HG02798 (cell line): ENCODE data around the gene C1orf115.
A peak's percentile ranks its signal among the peaks of the same experiment; 100 is the strongest.
"Not testable (repeated sequence)": the region's sequence is repeated elsewhere in the genome, so short reads cannot be mapped to it uniquely, and the experiment has no call there.

ENCODE experiments used
- ATAC-seq: cut with Tn5 transposase; IDR thresholded peaks from one replicate; pipeline ENCODE4 v1.9.1; 2021; ENCODE audit warnings: mild to moderate bottlenecking; ENCODE audit not compliant: unreplicated experiment, poor library complexity

C1orf115 gene

DNA sequence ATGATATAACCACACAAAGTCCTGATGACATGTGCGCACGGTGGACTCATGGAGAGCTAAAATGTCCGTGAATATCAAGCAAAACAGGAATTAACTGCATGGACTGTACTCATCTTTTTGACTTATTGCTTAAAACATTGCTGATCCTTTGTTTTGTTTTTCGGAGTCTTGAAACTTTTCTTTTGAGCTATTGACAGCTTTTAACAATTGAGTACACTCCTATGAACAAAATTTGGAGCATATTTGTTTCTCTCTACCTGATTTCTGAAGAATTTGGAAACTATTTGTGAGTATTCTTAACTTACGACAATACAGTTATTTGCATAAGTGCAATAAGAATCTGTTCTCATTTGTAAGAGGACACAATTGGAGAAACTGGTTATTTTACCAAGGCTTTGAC is 25.8 kb downstream of the C1orf115 start:
- ATAC-seq: not testable (repeated sequence)

DNA sequence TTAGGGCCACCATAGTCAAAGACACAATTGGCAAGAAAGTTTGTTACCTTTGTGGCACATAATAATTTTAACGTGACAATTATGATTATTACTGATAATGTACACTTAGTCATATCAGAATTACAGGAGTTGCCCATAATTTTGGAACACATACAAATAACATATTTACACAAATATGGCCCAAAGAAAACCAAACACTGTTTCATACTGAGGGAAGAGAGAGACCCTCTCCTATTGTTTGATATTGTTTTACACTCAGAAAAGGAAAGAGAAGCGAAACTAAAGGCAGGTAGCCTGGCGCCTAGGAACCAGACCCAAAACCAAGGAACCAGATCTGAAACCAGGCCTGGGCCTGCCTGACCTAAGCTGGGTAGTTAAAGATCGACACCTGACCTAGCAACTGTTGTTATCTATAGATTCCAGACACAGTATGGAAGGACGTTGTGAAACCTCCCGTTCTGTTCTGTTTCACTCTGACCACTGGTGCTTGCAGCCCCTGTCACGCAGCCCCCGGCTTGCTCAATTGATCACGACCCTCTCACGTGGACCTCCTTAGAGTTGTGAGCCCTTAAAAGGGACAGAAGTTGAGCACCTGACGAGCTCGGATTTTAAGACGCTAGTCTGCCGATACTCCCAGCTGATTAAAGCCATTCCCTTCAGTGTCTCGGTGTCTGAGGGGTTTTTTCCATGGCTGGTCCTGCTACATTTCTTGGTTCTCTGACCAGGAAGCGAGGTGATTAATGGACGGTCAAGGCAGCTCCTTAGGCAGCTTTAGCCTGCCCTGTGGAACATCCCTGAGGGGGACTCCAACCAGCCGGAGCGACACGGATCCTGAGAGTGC is 27.9 kb downstream of the C1orf115 start:
- ATAC-seq: no peak

- ATAC-seq: not testable (repeated sequence)
These were observed 31.1 kb downstream of the C1orf115 start for GRCh38 chr1:220721266-220721665.

DNA sequence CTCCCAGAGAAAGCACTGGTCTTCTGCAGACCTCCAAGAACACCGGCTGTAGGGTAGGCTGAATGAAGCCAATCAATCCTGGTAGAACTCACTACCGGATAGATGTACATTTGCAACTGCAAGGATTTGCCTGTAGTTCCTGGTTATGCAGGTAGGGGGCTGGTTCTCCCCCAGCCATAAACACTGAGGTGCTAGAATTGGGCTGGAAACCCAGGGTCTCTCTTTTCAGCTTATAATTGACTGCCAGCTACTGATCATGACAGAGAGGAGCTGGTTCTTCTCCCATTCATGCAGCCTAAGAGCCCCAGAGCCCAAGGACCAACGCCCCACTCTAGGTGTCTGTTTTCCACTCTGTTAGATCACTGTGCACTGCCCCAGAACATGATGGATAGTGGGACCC is 36.5 kb downstream of the C1orf115 start:
- peak; percentile 52 for ATAC-seq

GRCh38 chr1:220727519-220727918 is 37.4 kb downstream of the C1orf115 start:
- ATAC-seq: no peak

DNA sequence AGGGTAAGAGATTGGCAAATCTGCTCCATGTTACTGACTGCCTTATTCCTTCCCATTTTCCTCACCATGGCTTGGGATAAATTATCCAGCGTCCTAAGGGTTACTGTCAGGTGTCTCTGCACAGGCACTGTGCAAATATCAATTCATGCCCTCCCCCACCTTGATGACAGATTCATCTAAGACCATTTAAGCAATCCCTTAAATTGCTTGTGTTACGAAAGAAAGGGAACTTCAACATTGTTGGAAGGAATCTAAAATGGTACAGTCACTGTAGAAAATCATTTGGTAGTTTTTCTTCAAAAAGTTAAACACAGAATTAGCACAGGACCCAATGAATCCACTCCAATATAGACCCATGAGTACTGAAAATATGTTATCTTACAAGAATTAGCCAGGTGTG is 40.3 kb downstream of the C1orf115 start:
- ATAC-seq: no peak

DNA sequence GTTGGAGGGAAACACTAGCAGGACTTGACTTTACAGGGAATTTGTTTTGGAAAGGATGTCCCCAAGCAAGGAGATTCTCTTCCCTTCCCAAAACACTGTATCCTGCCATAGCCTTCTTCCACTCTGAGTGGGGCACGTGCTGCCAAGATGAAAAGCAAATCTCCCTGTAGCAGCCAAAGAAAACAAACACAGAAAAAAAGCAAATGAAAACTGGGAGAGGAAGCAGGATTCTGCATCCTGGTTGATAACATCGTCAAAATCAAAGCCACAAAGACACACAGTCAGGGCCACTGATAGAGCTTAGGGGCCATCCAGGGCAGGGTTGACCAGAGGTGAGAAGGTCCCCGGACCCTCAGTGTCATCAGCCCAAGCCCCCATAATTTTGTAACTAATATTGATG is 42.0 kb downstream of the C1orf115 start:
- ATAC-seq: no peak

- ATAC-seq: peak; percentile 4
These were observed 42.5 kb downstream of the C1orf115 start for GRCh38 chr1:220732621-220733020.

DNA sequence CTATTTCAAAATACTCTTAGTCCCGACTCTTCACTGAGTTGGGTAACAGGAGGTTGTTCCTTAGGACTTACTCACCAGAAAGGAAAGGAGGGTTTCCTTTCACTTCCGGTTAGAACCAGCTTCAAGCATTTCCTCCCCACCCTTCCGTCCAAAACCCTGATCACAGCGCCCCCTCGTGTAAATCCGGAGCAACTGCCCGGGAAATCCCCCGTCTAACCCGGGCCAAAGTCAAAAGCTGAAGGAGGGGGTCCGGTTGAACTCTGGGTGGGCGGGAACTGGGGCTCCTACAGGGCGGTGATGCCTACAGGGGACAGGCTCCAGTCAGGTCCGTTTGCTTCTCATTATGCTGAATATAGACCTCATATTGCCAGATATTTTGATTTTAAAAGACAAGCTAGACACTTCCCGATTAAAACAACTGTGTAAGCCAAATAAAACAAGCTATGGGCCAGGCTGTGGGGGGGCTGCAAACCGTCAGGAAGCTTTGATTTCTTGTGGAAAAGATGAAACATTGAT is 43.0 kb downstream of the C1orf115 start:
- ATAC-seq: peak; percentile 91

- ATAC-seq: no peak
These were observed 44.6 kb downstream of the C1orf115 start for GRCh38 chr1:220734571-220735326.

DNA sequence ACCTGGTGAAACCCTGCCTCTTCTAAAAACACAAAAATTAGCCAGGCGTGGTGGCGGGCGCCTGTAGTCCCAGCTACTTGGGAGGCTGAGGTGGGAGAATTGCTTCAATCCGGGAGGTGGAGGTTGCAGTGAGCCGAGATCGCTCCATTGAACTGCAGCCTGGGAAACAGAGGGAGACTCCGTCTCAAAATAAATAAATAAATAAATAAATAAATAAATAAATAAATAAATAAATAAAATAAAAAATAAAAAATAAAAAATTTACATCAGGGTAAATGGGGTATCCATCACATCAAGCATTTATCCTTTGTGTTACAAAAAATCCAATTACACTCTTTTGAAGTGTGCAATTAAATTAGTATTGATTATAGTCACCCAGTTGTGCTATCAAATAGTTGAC is 46.1 kb downstream of the C1orf115 start:
- not testable (repeated sequence) for ATAC-seq

GRCh38 chr1:220741349-220741748 is 51.2 kb downstream of the C1orf115 start:
- ATAC-seq: no peak

- ATAC-seq: no peak
These were observed 51.7 kb downstream of the C1orf115 start for GRCh38 chr1:220741825-220742224.

GRCh38 chr1:220742520-220742919 is 52.4 kb downstream of the C1orf115 start:
- ATAC-seq: no peak

DNA sequence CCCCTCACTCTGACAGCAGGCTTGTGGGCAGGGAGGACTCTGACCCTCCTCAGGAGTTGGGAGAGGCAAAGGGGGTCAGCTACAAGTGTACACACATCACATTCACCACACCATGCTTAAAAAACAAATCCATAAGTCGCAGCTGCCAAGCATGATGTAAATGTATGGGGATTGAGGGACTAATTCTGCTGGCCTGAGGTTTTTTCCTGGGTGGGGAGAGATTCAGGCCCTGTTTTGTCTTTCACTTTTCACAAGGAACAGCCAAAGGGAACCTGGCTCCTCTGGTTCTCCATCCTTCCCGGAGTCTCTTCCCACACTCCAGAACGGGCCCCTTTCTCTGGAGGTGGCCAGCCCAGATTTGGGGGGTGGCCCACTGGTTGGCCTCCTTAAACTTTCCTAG is 56.7 kb downstream of the C1orf115 start:
- ATAC-seq: no peak

GRCh38 chr1:220747437-220748088 is 57.4 kb downstream of the C1orf115 start:
- no peak for ATAC-seq

GRCh38 chr1:220748089-220748934 is 58.1 kb downstream of the C1orf115 start, which contains the start of gene MTARC2:
TSS of gene MTARC2 (plus strand) at chr1:220748322. CDS start at chr1:220748532, 210 bp downstream.
- ATAC-seq: peak; percentile 96
